Epidermal melanocyte (primary cell): ENCODE data around the gene PCK1.

Experiments
- DNase-seq: peaks from one replicate; pipeline ENCODE4 v3.0.0; 2011; ENCODE audit warnings: low spot score; ENCODE audit not compliant: insufficient read length

PCK1 gene

GRCh38 chr20:57559658-57560553, 1.0 kb upstream of the PCK1 start:
- no peak for DNase-seq

DNA sequence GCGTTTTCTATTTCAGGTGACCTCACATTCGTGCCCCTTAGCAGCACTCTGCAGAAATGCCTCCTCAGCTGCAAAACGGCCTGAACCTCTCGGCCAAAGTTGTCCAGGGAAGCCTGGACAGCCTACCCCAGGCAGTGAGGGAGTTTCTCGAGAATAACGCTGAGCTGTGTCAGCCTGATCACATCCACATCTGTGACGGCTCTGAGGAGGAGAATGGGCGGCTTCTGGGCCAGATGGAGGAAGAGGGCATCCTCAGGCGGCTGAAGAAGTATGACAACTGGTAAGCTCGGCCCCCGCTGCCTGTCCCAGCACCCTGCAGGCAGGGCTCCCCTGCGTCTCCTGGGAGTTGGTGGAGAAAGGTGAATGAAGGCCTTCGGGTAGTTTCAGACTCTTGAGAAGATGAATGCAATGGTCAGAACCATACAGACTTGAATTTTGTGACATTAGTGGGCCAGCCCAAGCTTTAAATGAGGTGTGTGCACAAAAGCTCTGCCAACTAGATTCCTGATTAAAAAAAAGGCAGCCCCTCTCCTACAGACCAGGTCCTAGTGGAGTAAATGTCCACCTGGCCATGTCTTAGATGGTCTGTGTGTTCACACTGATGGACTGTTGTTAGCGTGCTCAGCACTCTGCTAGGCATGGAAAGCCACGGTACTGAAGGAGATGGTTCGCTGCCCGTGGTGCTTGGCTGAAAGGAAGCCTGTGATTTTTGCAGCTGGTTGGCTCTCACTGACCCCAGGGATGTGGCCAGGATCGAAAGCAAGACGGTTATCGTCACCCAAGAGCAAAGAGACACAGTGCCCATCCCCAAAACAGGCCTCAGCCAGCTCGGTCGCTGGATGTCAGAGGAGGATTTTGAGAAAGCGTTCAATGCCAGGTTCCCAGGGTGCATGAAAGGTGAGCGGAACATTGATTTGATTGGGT, 708 bp downstream of the PCK1 start:
- DNase-seq: no peak

DNA sequence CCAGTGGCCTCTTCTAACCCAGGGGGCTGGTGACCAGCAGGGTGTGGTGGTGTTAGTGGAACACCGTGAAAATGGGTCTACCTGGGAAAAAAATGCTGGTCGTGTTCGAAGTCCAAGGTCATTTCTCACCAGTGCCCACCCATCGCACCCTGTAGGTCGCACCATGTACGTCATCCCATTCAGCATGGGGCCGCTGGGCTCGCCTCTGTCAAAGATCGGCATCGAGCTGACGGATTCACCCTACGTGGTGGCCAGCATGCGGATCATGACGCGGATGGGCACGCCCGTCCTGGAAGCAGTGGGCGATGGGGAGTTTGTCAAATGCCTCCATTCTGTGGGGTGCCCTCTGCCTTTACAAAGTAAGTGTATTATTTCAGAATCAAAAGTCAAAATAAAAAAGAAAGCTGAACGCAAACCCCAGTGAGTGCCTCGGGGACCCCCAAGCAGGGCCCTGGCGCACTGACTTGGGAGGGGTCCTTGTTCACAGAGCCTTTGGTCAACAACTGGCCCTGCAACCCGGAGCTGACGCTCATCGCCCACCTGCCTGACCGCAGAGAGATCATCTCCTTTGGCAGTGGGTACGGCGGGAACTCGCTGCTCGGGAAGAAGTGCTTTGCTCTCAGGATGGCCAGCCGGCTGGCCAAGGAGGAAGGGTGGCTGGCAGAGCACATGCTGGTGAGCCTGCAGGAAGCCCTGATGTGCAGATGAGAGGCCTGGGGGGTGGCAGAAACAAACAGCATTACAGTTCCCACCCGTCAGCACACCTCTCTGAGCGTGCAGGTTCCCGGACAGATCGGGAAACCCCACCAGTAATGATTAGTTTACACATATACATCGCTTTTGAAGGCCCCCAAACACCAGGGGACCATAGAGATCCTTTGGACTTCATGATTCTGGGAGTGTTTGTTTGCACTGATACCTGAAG, 1.9 kb downstream of the PCK1 start:
- no peak for DNase-seq

DNA sequence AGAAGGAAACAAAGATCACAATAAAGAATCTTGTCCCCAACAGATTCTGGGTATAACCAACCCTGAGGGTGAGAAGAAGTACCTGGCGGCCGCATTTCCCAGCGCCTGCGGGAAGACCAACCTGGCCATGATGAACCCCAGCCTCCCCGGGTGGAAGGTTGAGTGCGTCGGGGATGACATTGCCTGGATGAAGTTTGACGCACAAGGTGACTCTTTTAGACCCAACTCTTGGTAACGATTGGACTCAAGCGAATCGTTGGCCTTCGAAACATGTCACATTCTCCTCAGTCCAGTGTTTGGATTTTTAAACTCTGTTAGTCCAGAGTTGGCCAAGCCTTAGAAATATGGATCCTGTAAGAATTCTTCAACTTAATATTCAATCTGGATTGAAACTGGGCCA, 2.6 kb downstream of the PCK1 start:
- no peak for DNase-seq

DNA sequence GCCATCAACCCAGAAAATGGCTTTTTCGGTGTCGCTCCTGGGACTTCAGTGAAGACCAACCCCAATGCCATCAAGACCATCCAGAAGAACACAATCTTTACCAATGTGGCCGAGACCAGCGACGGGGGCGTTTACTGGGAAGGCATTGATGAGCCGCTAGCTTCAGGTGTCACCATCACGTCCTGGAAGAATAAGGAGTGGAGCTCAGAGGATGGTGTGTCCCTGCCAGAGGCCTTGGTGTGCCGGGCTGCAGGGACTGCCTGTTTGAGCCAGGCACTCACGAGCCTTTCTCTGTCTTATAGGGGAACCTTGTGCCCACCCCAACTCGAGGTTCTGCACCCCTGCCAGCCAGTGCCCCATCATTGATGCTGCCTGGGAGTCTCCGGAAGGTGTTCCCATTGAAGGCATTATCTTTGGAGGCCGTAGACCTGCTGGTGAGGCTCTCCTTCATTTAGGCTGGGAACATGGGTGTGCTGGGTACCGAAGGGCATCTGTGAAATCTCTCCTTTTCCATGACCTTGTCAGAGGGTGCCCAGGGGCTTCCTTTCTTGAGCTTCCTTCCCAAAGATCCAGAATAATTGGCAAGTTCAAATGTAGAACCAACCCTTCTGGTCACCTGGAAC, 3.4 kb downstream of the PCK1 start:
- DNase-seq: no peak

- DNase-seq: no peak
Observed at GRCh38 chr20:57564951-57565642, 4.2 kb downstream of the PCK1 start.

DNA sequence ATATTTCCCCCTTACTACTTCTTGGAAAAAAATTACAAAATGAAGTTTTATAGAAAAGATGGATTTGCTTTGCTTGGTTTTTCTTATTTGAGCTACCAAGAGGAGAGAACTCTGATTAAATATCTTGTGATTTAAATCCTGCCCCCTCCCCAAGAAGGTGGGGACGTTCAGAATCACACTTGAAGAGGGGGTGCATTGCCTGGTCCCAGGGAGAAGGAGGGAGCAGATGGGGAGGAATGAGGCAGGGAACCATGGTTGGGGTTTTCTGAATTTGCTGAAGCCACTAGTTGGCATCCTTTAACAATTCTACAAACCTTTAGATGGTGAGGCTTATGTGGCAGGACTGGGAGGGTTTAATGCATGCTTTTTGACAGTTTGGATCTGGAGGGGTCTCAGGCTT, 5.5 kb downstream of the PCK1 start:
- DNase-seq: no peak

- DNase-seq: no peak
Observed at GRCh38 chr20:57566803-57567459, 6.0 kb downstream of the PCK1 start.

DNA sequence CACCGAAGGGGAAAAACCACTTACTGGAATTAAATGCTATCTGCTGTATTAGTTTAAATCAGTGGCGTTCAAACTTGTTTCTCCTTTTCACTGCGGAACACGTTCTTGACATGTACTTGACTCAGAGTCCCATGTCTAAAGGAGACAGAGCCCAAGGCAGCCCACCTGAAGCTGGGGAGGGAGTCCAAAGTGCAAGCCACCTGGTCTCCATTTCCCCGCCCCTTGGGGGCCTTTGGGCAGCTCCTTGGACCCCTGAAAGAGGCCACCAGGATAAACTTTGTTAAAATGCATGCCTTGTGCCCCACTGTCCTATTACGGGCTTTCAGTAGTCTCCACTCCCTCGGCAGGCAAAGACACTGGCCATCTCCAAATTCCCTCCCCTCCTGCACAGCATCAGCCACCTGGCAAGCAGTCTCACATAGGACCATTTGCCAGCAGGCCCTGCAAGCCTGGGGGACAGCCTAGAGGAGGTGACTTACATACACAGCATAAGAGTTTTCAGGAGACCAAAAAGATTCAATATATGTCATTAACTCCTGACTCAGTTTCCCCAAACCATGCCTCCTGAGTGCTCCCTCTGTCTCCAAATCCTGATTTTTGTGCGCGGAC, 6.7 kb downstream of the PCK1 start:
- DNase-seq: no peak

- no peak for DNase-seq
Observed at GRCh38 chr20:57568088-57568896, 7.4 kb downstream of the PCK1 start.

DNA sequence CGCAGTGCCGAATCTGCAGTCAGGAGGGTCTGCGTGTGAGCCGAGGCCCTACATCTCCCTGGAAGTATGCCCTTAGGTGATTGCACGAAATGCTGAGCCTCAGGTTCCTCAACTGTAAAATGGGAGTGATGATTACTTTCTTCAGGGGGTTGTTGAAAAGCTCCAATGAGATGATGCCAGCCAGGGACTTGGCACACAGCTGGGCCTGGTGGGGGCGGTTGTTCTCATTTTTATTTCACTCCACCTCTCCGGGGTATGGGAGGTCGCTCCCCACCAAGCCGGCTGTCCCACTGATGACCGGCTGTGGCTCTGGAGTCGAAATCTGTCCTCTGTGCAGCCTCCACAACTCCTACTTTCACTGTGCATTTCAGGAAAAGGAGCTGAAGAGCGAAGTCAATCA, 8.1 kb downstream of the PCK1 start:
- no peak for DNase-seq

- DNase-seq: no peak
Observed at GRCh38 chr20:57570145-57570850, 9.4 kb downstream of the PCK1 start.

DNA sequence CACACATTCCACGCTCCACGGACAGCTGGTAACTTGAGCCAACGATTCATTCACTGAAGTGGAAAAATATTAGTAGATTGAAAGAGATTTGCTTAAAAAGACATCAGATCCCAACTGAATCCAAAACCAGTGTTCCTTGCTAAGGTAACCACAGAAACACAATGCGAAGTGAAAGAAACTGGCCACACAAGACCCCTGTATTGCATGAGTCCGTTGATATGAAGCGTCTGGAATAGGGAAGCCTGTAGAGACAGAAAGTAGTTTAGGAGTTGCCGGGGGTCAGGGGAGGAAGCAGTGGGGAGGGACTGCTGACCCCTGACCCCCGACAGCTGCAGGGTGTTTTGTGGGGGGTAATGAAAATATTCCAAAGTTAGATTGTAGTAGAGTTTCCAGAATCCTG, 10.0 kb downstream of the PCK1 start:
- no peak for DNase-seq

DNA sequence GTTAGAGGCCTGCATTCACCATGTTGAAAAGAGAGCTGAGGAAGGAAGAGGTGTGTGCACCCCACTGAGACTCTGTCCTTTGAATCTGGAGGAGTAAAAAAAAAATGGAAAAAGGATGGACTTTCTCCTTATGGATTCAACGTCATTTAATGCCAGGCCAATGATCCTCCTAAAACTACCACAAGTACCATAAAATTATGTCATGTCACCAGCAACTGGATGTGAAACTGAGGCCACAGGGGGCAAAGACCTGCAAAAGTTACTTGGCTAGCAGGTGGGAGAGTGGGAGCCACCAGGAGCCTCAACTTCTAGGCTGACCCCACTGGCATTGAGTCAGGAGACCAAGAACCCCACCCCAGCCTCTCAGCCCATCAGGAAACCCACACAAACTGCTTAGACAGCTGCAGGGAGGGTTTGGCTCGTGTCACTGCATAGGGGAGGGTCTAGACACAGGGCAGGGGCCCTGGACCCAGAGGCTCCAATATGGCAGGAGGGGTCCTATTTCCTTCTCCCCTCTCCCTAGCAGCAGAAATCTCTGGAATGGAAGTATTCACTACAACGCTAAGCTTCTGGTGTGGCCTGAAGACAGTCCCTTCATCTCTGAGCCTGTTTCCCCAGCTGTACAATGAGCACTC, 11.0 kb downstream of the PCK1 start:
- no peak for DNase-seq

- no peak for DNase-seq
Observed at GRCh38 chr20:57573242-57573641, 12.3 kb downstream of the PCK1 start.

DNA sequence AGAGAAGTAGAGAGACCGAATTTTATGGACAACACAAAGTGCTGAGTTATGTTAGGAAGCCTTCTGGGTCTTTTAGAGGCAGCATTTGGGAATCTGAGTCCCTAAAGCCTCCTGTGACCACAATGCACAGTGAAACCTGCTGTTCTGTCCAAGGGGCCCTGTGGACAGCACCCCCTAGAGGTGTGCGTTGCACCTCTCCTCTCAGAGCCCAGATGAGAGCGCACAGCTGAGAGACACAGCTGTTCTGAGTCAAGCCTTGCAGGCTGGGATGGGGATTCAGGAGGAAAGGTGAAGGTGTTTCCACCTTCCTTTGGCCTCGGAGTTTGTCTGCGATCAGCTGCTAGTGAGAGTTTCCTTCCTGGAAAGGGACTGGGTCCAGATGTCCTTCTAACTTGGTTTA, 13.0 kb downstream of the PCK1 start:
- no peak for DNase-seq

- DNase-seq: no peak
Observed at GRCh38 chr20:57574954-57575353, 14.0 kb downstream of the PCK1 start.
